B cell (primary cell): ENCODE measurements around the gene FHIT. TPM values are rescaled to one million over a fixed set of nuclear protein-coding genes. Genes with fewer than 3 reads are reported as not detected.

ENCODE experiments used
- ATAC-seq: fragments of 200-7000 bp; cut with Tn5 transposase; one replicate; pipeline ENCODE4 v1.10.0; 2021; ENCODE audit warnings: low read depth, mild to moderate bottlenecking, moderate number of reproducible peaks, moderate library complexity
- CTCF ChIA-PET: fragments of 350-600 bp; sonication (Branson Sonifier 250); formaldehyde crosslinking; loops from one replicate; lab custom pipeline; 2021; ENCODE audit warnings: antibody characterized with exemption, inconsistent platforms; lab: Charles Lee
- POLR2A ChIA-PET: fragments of 350-600 bp; sonication (Branson Sonifier 250); formaldehyde crosslinking; loops from one replicate; lab custom pipeline; 2021; ENCODE audit warnings: antibody characterized with exemption; lab: Charles Lee
- DNase-seq: peaks from one replicate; pipeline ENCODE4 v3.0.0; 2013
- H2AFZ ChIP-seq: 2 replicates; pipeline ENCODE4 v1.6.1; 2012; ENCODE audit warnings: mild to moderate bottlenecking, low read depth, low read length; ENCODE audit not compliant: insufficient read depth, poor library complexity, severe bottlenecking
- H3K27ac ChIP-seq, 2 donors: 1 replicate in 1 of 2; 2 replicates in 1 of 2; pipeline ENCODE4 v1.5.1; 2012 to 2013; ENCODE audit warnings: low read length in 2 of 2, mild to moderate bottlenecking in 2 of 2, moderate library complexity in 1 of 2
- H3K27me3 ChIP-seq, 4 experiments: fragments of 200-600 bp in 1 of 4; sonication (generic) in 1 of 4; replicated peaks in 1 of 4; 1 replicate in 2 of 4; 2 replicates in 2 of 4; pipeline versions ENCODE4 v1.6.1 to v1.7.0; 2013 to 2016; ENCODE audit warnings: low read length in 3 of 4, mild to moderate bottlenecking in 2 of 4, mixed read lengths in 1 of 4, moderate library complexity in 1 of 4; ENCODE audit not compliant: insufficient read depth in 4 of 4, control insufficient read depth in 3 of 4; ENCODE audit errors: control extremely low read depth in 1 of 4
- H3K36me3 ChIP-seq, 2 experiments: replicated peaks in 1 of 2; 1 replicate in 1 of 2; 2 replicates in 1 of 2; pipeline versions ENCODE4 v1.6.1 to v1.7.1; 2013; ENCODE audit warnings: low read length in 1 of 2; ENCODE audit not compliant: insufficient read depth in 2 of 2, control insufficient read depth in 1 of 2; ENCODE audit errors: control extremely low read depth in 1 of 2, extremely low read depth in 1 of 2
- H3K4me1 ChIP-seq, 2 donors: fragments of 200-600 bp in 1 of 2; sonication (generic) in 1 of 2; 1 replicate in 1 of 2; 2 replicates in 1 of 2; pipeline versions ENCODE4 v1.5.1 to v1.6.1; 2013 to 2017; ENCODE audit warnings: low read length in 2 of 2; ENCODE audit not compliant: control insufficient read depth in 2 of 2, insufficient read depth in 2 of 2
- H3K4me2 ChIP-seq: replicated peaks from 2 replicates; pipeline ENCODE3; 2012; ENCODE audit warnings: mild to moderate bottlenecking, low read depth, low read length; ENCODE audit not compliant: poor library complexity, severe bottlenecking
- H3K4me3 ChIP-seq, 5 experiments: fragments of 200-600 bp in 1 of 5; sonication (generic) in 1 of 5; 1 replicate in 3 of 5; 2 replicates in 2 of 5; pipeline versions ENCODE4 v1.5.1 to v1.7.0; 2011 to 2016; ENCODE audit warnings: low read length in 4 of 5, mild to moderate bottlenecking in 4 of 5, low read depth in 2 of 5, control low read depth in 1 of 5, moderate library complexity in 1 of 5; ENCODE audit not compliant: insufficient read depth in 1 of 5; ENCODE audit errors: control extremely low read depth in 1 of 5, extremely low read depth in 1 of 5
- H3K79me2 ChIP-seq: fragments of 200-600 bp; sonication (generic); one replicate; pipeline ENCODE4 v1.6.0; 2016; ENCODE audit warnings: low read length; ENCODE audit not compliant: control insufficient read depth, insufficient read depth
- H3K9ac ChIP-seq: fragments of 200-600 bp; sonication (generic); 2 replicates; pipeline ENCODE4 v1.6.1; 2017; ENCODE audit warnings: mild to moderate bottlenecking, low read length, moderate library complexity
- H3K9me3 ChIP-seq, 3 donors: one replicate each; pipeline versions ENCODE4 v1.6.1 to v1.7.1; 2013; ENCODE audit warnings: low read length in 2 of 3; ENCODE audit not compliant: control insufficient read depth in 2 of 3, insufficient read depth in 1 of 3; ENCODE audit errors: control extremely low read depth in 1 of 3
- H4K20me1 ChIP-seq: 2 replicates; pipeline ENCODE4 v1.6.0; 2012; ENCODE audit warnings: mild to moderate bottlenecking, low read length; ENCODE audit not compliant: insufficient read depth, control insufficient read depth, poor library complexity, severe bottlenecking
- H3K27ac Mint-ChIP-seq: one replicate; pipeline ENCODE4 v1.8.0; 2021; ENCODE audit warnings: mixed read lengths
- H3K27me3 Mint-ChIP-seq: one replicate; pipeline ENCODE4 v1.8.0; 2021; ENCODE audit warnings: mixed read lengths
- H3K4me1 Mint-ChIP-seq: one replicate; pipeline ENCODE4 v1.8.0; 2021; ENCODE audit warnings: mixed read lengths
- H3K4me3 Mint-ChIP-seq: one replicate; pipeline ENCODE4 v1.8.0; 2021; ENCODE audit warnings: mixed read lengths
- H3K9me3 Mint-ChIP-seq: one replicate; pipeline ENCODE4 v1.8.0; 2022; ENCODE audit warnings: mixed read lengths; ENCODE audit not compliant: insufficient read depth
- CTCF ChIP-seq: fragments of 200-600 bp; IDR thresholded peaks from one replicate; pipeline ENCODE4 v1.8.0; 2022; ENCODE audit warnings: antibody characterized with exemption, mild to moderate bottlenecking
- EZH2 ChIP-seq: IDR thresholded peaks from 2 replicates; pipeline ENCODE4 v1.6.1; 2012; ENCODE audit warnings: borderline replicate concordance, low read depth, mild to moderate bottlenecking, moderate library complexity, low read length; ENCODE audit not compliant: insufficient read depth, poor library complexity, severe bottlenecking
- WGBS: methylation state at CpG from one replicate; pipeline ENCODE4 v1.1.5; 2013; ENCODE audit warnings: missing lambda C conversion rate; ENCODE audit not compliant: insufficient coverage; 5-methylcytosine and 5-hydroxymethylcytosine counted together
- intact Hi-C: fragments of 100-400 bp; cut with micrococcal nuclease; formaldehyde crosslinking; loops from one replicate; pipeline ENCODE4 v1.10.0; 2022
- polyA plus RNA-seq: library from polyadenylated mRNA; depleted of rRNA; stranded (reverse); fragments of >200 nt; gene quantifications from 2 replicates; pipeline ENCODE4 v1.2.3, GENCODE V29; 2012
- total RNA-seq, 2 donors: library from RNA; stranded (reverse); fragments of 120-200 nt in 1 of 2; gene quantifications; 1 replicate in 1 of 2; 2 replicates in 1 of 2; pipeline versions ENCODE4 v1.2.3 to v1.2.4, GENCODE V29; 2013 to 2022

The FHIT gene
- total and polyA plus RNA-seq, 2 donors (not counting 1 experiment from before 2014, with no cell fraction given), result 1.7 to 7.8 TPM

- 83% methylated on average over 1 of the region's 1 CpG for WGBS
- ChIA-PET CTCF (no interaction called here), POLR2A (no interaction called here)
- DNase-seq (no peak), ATAC-seq (no peak)
- Histone ChIP-seq H2AFZ (no peak overlapping the region), H3K9ac (no peak overlapping the region), H3K4me3 (no peak overlapping the region), H3K9me3 (no peaks in the 10 kb centered on the region), H3K36me3 (no peaks in the 10 kb centered on the region), H3K4me1 (peaks cover 0 to 3% of the 10 kb centered on the region in 2 donors), H3K79me2 (no peaks in the 10 kb centered on the region), H3K27me3 (no peaks in the 10 kb centered on the region), H3K4me2 (no peak overlapping the region), H3K27ac (no peak overlapping the region), H4K20me1 (no peaks in the 10 kb centered on the region)
- no peak overlapping the region for H3K4me3 Mint-ChIP-seq
- no peaks in the 10 kb centered on the region for H3K27me3 Mint-ChIP-seq
- TF ChIP-seq EZH2 (no peak), CTCF (no peak)
- intact Hi-C loops, result no loop called here
- no peaks in the 10 kb centered on the region for H3K9me3 Mint-ChIP-seq
- peaks cover 2% of the 10 kb centered on the region for H3K4me1 Mint-ChIP-seq
- H3K27ac Mint-ChIP-seq, result no peak overlapping the region
These were observed 1461.0 kb downstream of the FHIT start for GRCh38 chr3:59790241-59790640.

- intact Hi-C loops, result no loop called here
- H3K4me3 Mint-ChIP-seq, result no peak overlapping the region
- no peaks in the 10 kb centered on the region for H3K9me3 Mint-ChIP-seq
- no peaks in the 10 kb centered on the region for H3K79me2 ChIP-seq
- H3K4me3 ChIP-seq, result no peak overlapping the region
- no peak overlapping the region for H3K9ac ChIP-seq
- H3K36me3 ChIP-seq, result no peaks in the 10 kb centered on the region
- TF ChIP-seq EZH2 (no peak), CTCF (no peak)
- H3K27ac ChIP-seq, result no peak overlapping the region
- H3K27me3 ChIP-seq, result no peaks in the 10 kb centered on the region
- H3K27me3 Mint-ChIP-seq, result no peaks in the 10 kb centered on the region
- no peaks in the 10 kb centered on the region for H3K9me3 ChIP-seq
- no CpG with 5 or more reads among the region's 4 CpGs for WGBS
- no peak overlapping the region for H2AFZ ChIP-seq
- DNase-seq, result no peak
- peaks cover 7 to 8% of the 10 kb centered on the region in 2 donors for H3K4me1 ChIP-seq
- H3K27ac Mint-ChIP-seq, result no peak overlapping the region
- POLR2A ChIA-PET, result no interaction called here
- no peak overlapping the region for H3K4me2 ChIP-seq
- H4K20me1 ChIP-seq, result no peaks in the 10 kb centered on the region
- no peak for ATAC-seq
- CTCF ChIA-PET, result no interaction called here
- H3K4me1 Mint-ChIP-seq, result peaks cover 9% of the 10 kb centered on the region
These were observed 1462.5 kb downstream of the FHIT start for GRCh38 chr3:59788801-59789200.
